ENCODE measurements around the gene S100A7. TPM values are rescaled to one million over a fixed set of nuclear protein-coding genes. Genes with fewer than 3 reads are reported as not detected.
A peak's percentile ranks its signal among the peaks of the same experiment; 100 is the strongest.
"Not testable (repeated sequence)": the region's sequence is repeated elsewhere in the genome, so short reads cannot be mapped to it uniquely, and the experiment has no call there.

The S100A7 gene
- total RNA-seq, 2 donors from 2014 or later: not detected

GRCh38 chr1:153422450-153423068 lies 37.9 kb downstream of the S100A7 start:
- intact Hi-C loops (cut with DNase I): no loop called here
- no peaks in the 10 kb centered on the region for H3K9me3 ChIP-seq
- no peaks in the 10 kb centered on the region for H3K27me3 ChIP-seq (replicated peaks; ENCODE audit: insufficient read depth)
- no peaks in the 10 kb centered on the region for H3K4me1 ChIP-seq (replicated peaks)
- TF ChIP-seq CTCF (IDR thresholded peaks at IDR 0.05) (no peak), POLR2AphosphoS5 (IDR thresholded peaks at IDR 0.05) (peak; percentile 24)
- WGBS: 3% methylated on average over 6 of the region's 6 CpGs
- H3K36me3 ChIP-seq: no peaks in the 10 kb centered on the region
- H3K27ac ChIP-seq: no peak overlapping the region
- peak; percentile 46 for DNase-seq (ENCODE audit: low spot score)
- no peak overlapping the region for H3K4me3 ChIP-seq

- no peaks in the 10 kb centered on the region for H3K36me3 ChIP-seq
- H3K4me1 ChIP-seq (replicated peaks): no peaks in the 10 kb centered on the region
- H3K9me3 ChIP-seq: no peaks in the 10 kb centered on the region
- TF ChIP-seq POLR2A (IDR thresholded peaks at IDR 0.05) (no peak), CTCF (IDR thresholded peaks at IDR 0.05) (no peak), POLR2AphosphoS5 (IDR thresholded peaks at IDR 0.05) (no peak)
- no peaks in the 10 kb centered on the region for H3K27me3 ChIP-seq (replicated peaks; ENCODE audit: insufficient read depth)
- intact Hi-C loops (cut with DNase I): no loop called here
- 63% methylated on average over 2 of the region's 2 CpGs for WGBS
- no peak for DNase-seq (ENCODE audit: low spot score)
- no peak overlapping the region for H3K4me3 ChIP-seq
- no peak overlapping the region for H3K27ac ChIP-seq
Measured at GRCh38 chr1:153420306-153420705, 40.1 kb downstream of the S100A7 start.

GRCh38 chr1:153419436-153419793 lies 41.0 kb downstream of the S100A7 start:
- H3K4me3 ChIP-seq; H3K9me3 ChIP-seq; H3K36me3 ChIP-seq; H3K27me3 ChIP-seq (replicated peaks; ENCODE audit: insufficient read depth); DNase-seq (ENCODE audit: low spot score); H3K4me1 ChIP-seq (replicated peaks); H3K27ac ChIP-seq; intact Hi-C loops (cut with DNase I): not testable (repeated sequence)
- WGBS: 72% methylated on average over 2 of the region's 2 CpGs

GRCh38 chr1:153418758-153419435 lies 41.6 kb downstream of the S100A7 start:
- H3K4me3 ChIP-seq; H3K27me3 ChIP-seq (replicated peaks; ENCODE audit: insufficient read depth); H3K4me1 ChIP-seq (replicated peaks); H3K36me3 ChIP-seq; intact Hi-C loops (cut with DNase I); H3K9me3 ChIP-seq; DNase-seq (ENCODE audit: low spot score); H3K27ac ChIP-seq: not testable (repeated sequence)
- WGBS: 70% methylated on average over 7 of the region's 7 CpGs

- no peak overlapping the region for H3K27ac ChIP-seq
- intact Hi-C loops (cut with DNase I): no loop called here
Measured at GRCh38 chr1:153417136-153417888, 43.1 kb downstream of the S100A7 start.

More at GRCh38 chr1:153417136-153417888, 43.1 kb downstream of the S100A7 start:
- H3K4me3 ChIP-seq: no peak overlapping the region
- no peaks in the 10 kb centered on the region for H3K36me3 ChIP-seq
- no peaks in the 10 kb centered on the region for H3K27me3 ChIP-seq (replicated peaks; ENCODE audit: insufficient read depth)
- WGBS: 86% methylated on average over 12 of the region's 12 CpGs
- no peaks in the 10 kb centered on the region for H3K4me1 ChIP-seq (replicated peaks)
- no peaks in the 10 kb centered on the region for H3K9me3 ChIP-seq
- DNase-seq (ENCODE audit: low spot score): no peak
- TF ChIP-seq CTCF (IDR thresholded peaks at IDR 0.05) (no peak), POLR2A (IDR thresholded peaks at IDR 0.05) (no peak), POLR2AphosphoS5 (IDR thresholded peaks at IDR 0.05) (no peak)
